HG03103 (cell line): Measurements from ENCODE around the gene ASTN2.

ENCODE experiments used
- ATAC-seq: cut with Tn5 transposase; IDR thresholded peaks from one replicate; pipeline ENCODE4 v1.9.1; 2021; ENCODE audit warnings: low read depth; ENCODE audit not compliant: unreplicated experiment

ASTN2 gene

GRCh38 chr9:117374076-117374725 is 40.7 kb downstream of the ASTN2 start:
- ATAC-seq, result no peak

DNA sequence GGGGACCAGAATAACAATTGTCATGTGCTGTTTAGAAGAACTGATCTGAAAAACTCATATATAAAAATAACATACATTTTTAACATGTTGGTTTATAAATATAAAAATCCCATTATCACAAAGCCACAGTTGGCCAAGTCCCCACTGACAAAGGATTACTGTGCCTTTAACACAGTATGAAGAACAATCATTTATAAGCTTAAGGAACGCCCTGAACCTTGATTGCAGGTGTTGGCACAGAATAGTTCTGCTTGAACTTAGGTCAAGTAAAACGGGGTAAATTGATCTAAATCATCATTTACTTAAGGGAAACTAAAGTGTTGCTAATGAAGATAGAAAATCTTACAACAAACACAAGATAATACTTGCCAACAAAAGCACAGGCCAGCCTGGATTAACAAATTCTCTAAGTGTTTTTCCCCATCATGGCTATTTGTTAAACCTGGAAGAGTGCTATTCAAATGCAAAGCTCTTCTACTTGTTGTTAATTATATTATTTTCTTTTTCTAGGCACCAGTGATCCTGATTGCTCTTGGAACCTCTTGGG is 46.1 kb downstream of the ASTN2 start:
- ATAC-seq, result no peak

DNA sequence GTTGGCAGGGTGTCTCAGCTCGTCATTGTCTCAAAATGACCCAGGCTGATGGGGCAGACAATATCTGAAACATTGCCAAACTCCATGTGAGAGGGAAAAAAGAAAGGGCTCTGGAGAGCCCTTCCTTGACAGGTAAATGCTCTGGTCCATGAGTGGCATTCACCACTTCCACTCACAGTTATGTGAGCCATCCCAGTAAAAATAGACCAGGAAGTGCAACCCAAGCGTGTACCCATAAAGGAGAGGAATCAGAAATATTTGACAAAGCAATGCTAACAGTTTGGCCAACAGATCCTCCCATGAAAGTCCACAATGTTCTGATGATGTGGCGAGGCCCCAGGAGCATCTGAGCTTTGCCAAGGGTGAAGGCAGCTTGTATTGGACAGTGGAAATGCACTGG is 49.4 kb downstream of the ASTN2 start:
- ATAC-seq, result no peak

DNA sequence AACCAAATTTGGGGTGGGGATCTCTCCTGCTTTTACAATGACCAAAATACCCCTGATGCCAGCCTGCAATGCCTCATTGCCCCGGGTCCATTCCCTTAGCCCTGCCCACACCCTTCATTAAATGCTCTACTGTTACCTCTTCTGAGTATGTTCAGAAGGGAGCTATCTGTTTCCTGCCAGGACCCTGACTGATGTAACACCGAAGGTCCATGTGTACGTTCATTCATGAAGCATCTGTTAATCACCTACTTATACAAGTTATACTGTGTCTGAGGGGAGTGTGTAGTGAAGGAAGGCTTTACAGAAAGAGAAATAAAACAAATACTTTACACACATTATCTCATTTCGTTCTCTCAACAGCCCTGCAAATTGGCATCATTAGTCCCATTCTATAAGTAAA is 51.9 kb downstream of the ASTN2 start:
- no peak for ATAC-seq

DNA sequence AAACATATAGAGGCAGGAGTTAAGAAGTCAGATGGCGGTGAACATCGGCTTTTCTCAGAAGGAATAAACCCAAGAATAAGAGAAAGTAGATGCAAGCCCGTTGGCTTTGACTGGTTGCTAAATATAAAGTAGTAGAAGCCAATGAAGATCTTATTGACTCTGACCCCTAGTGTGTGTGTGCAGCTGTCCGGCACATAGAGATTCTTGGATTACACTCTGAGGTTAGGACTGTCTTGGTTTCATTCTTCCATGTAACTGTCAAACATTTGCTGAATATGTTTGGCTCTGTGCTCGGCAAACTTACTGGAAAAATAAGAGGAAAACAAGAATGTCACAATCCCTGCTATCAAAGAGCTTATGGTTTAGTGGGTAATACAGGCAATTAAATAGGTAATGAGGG is 54.9 kb downstream of the ASTN2 start:
- ATAC-seq, result no peak

GRCh38 chr9:117355542-117355941 is 59.3 kb downstream of the ASTN2 start:
- ATAC-seq, result no peak

DNA sequence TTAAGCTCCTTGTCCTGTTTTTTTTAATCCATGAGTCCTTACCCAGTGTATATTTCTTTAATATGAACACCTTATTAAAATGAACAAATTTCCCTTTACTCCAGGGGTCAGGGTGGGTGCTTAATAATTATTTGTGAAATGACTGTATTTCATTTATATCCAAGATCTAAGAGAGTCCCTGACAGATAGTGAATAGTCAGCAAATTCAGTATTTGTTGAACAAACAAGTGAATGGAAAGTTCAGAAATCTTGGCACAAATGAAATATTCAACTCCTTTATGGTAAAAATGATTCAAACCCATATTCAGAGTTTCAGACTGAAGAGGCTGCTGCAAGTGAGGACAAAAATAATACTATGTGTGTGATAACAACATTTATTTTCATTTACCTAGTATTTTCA is 59.9 kb downstream of the ASTN2 start:
- ATAC-seq, result no peak

- ATAC-seq, result no peak
Measured at GRCh38 chr9:117354244-117354847, 60.5 kb downstream of the ASTN2 start.

- no peak for ATAC-seq
Measured at GRCh38 chr9:117344892-117345660, 69.8 kb downstream of the ASTN2 start.

- ATAC-seq, result no peak
Measured at GRCh38 chr9:117343427-117343826, 71.4 kb downstream of the ASTN2 start.

GRCh38 chr9:117341151-117341550 is 73.7 kb downstream of the ASTN2 start:
- no peak for ATAC-seq

DNA sequence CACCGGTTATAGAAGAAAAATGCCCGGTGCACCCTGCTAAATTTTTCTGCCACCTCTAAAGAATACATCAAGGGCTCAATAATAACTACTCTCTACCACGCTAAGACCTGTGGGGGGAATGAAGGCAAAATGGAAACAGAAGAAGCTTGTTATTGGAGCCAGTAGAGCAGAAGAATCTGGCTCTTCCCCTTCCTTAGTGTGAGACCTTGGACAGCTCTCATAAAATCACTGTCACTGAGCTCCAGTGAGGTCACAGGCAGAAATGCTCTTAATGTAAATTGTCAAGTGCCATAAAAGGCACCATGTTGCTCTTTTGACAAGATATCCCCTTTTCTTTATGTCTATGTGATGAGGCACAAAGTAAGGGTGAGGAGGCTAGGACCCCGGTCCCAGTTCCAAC is 74.4 kb downstream of the ASTN2 start:
- ATAC-seq, result no peak

- no peak for ATAC-seq
Measured at GRCh38 chr9:117335837-117336433, 78.9 kb downstream of the ASTN2 start.

DNA sequence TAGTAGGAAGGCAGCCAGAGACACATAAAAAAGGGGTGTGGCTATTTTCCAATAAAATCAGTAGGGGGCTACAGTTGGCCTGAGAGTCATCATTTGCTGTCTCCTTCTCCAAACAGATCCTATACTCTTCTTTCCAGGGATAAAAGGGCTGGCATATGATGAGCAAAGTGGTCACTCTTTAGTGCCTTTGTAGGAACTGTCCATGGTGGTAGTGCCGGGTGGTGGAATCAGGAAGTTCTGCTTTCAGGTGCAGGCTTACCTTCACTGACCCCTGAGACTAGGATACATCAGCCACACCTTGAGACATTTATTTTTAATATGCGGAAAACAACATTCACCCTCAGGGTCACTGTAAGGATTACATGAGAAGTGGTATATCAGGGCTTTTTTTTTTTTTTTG is 80.8 kb downstream of the ASTN2 start:
- no peak for ATAC-seq

DNA sequence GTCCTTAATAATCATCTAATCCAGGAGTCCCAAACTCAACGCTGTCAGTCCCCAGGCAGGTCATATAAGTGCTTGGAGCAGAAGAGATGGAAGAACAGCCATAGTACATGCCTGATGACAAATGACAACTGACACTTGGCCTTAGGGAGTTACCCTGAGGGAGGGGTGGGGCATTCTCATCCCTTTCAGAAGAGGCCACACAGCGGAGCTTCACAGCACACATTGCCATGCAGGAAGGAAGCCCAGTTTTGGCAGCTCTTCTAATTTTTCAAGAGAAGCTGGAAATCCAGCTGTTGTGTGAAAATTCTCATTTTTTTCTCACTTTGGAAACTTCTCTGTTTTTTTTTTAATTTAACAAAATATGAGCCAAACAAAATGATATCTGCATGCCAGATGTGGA is 89.0 kb downstream of the ASTN2 start:
- no peak for ATAC-seq

- no peak for ATAC-seq
Measured at GRCh38 chr9:117325110-117325731, 89.6 kb downstream of the ASTN2 start.

GRCh38 chr9:117323390-117323789 is 91.5 kb downstream of the ASTN2 start:
- no peak for ATAC-seq

DNA sequence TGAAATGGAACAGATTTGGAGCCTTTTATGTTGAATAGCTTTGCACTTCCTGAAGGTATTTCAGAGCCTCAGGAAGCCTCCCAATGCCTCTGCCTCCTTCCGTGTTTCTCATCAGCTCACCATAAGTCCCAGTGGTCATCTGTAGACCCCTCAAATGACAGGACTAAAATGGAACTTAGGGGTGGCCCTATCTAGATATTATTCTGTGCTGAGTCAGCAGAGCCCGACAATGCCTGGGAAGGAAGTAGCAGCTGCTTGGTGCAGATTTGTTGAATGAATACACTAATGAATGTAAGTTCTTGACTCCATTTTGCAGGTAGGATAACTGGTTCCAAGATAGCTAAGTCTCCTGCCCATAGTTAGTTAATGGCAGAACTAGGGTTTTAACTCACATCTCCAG is 97.7 kb downstream of the ASTN2 start:
- ATAC-seq, result no peak

- no peak for ATAC-seq
Measured at GRCh38 chr9:117315236-117315635, 99.6 kb downstream of the ASTN2 start.

DNA sequence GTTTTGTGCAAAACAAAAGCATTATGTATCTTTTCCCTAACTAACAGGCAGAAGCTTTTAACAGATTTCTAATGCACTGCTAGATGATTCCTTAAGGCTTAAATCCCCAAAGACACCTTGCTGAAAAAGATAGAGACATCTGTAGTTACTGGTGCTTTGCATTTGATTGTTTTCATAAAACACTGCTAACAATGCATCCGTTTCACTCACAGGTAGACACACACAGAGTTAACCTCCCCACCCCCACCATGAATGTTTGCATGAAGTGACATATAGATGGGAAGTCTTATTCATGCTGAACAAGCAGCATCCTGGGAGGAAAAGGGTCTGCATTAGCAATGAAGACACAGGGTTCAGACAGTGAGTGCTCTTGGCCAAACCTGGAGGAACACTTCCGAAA is 100.9 kb downstream of the ASTN2 start:
- no peak for ATAC-seq

DNA sequence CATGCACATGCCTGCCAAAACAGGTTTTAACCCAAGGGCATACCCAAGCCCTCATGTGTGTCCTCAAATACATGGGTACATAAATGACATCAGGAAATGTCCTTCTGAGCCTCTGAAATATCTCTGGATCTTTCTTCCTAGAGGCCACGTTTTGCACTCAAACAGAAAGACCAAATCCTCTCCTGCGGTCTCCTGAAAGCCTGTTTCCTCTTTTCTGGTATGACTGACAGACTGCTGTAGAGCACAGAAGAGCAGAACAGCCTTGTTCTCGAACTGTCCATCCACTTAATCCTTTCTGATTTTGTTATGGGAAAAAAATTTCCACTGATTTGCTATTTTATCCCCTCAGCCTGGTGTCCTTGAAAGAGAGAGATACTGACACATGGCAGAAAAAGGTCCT is 107.2 kb downstream of the ASTN2 start:
- no peak for ATAC-seq
